GM19328 (cell line): ENCODE measurements around the gene ANKEF1.
"Not testable (repeated sequence)": the region's sequence is repeated elsewhere in the genome, so short reads cannot be mapped to it uniquely, and the experiment has no call there.

ENCODE experiments used
- ATAC-seq: cut with Tn5 transposase; IDR thresholded peaks from one replicate; pipeline ENCODE4 v1.9.1; 2021; ENCODE audit warnings: mild to moderate bottlenecking, moderate library complexity; ENCODE audit not compliant: unreplicated experiment

The ANKEF1 gene

GRCh38 chr20:10032269-10032668, 2.5 kb upstream of the ANKEF1 start:
- not testable (repeated sequence) for ATAC-seq

GRCh38 chr20:10033905-10034650, 709 bp upstream of the ANKEF1 start:
- no peak for ATAC-seq

- ATAC-seq, result not testable (repeated sequence)
Measured at GRCh38 chr20:10036321-10036720, 1.5 kb downstream of the ANKEF1 start.

- ATAC-seq, result no peak
Measured at GRCh38 chr20:10040070-10040975, 5.5 kb downstream of the ANKEF1 start.

- ATAC-seq, result no peak
Measured at GRCh38 chr20:10042086-10042485, 7.3 kb downstream of the ANKEF1 start.

- no peak for ATAC-seq
Measured at GRCh38 chr20:10047427-10047826, 12.6 kb downstream of the ANKEF1 start.

GRCh38 chr20:10051185-10051584, 16.4 kb downstream of the ANKEF1 start:
- ATAC-seq, result no peak

- no peak for ATAC-seq
Measured at GRCh38 chr20:10059006-10059405, 24.2 kb downstream of the ANKEF1 start.

- peak; percentile 86 for ATAC-seq
Measured at GRCh38 chr20:10060226-10060625, 25.4 kb downstream of the ANKEF1 start.

- ATAC-seq, result no peak
Measured at GRCh38 chr20:10061641-10062040, 26.9 kb downstream of the ANKEF1 start.

- no peak for ATAC-seq
Measured at GRCh38 chr20:10063482-10063881, 28.7 kb downstream of the ANKEF1 start.

GRCh38 chr20:10064611-10065010, 29.8 kb downstream of the ANKEF1 start:
- no peak for ATAC-seq

- ATAC-seq, result no peak
Measured at GRCh38 chr20:10065154-10065833, 30.5 kb downstream of the ANKEF1 start.

GRCh38 chr20:10067321-10067720, 32.5 kb downstream of the ANKEF1 start:
- ATAC-seq, result no peak

GRCh38 chr20:10074513-10074912, 39.7 kb downstream of the ANKEF1 start:
- no peak for ATAC-seq

- no peak for ATAC-seq
Measured at GRCh38 chr20:10075606-10076005, 40.8 kb downstream of the ANKEF1 start.

GRCh38 chr20:10076126-10077080, 41.6 kb downstream of the ANKEF1 start:
- ATAC-seq, result no peak

- ATAC-seq, result no peak
Measured at GRCh38 chr20:10077081-10077471, 42.3 kb downstream of the ANKEF1 start.

- no peak for ATAC-seq
Measured at GRCh38 chr20:10077886-10078285, 43.1 kb downstream of the ANKEF1 start.

- ATAC-seq, result no peak
Measured at GRCh38 chr20:10078403-10078802, 43.6 kb downstream of the ANKEF1 start.
